ENCODE measurements around the gene CSK.
A peak's percentile ranks its signal among the peaks of the same experiment; 100 is the strongest.

CSK gene

DNA sequence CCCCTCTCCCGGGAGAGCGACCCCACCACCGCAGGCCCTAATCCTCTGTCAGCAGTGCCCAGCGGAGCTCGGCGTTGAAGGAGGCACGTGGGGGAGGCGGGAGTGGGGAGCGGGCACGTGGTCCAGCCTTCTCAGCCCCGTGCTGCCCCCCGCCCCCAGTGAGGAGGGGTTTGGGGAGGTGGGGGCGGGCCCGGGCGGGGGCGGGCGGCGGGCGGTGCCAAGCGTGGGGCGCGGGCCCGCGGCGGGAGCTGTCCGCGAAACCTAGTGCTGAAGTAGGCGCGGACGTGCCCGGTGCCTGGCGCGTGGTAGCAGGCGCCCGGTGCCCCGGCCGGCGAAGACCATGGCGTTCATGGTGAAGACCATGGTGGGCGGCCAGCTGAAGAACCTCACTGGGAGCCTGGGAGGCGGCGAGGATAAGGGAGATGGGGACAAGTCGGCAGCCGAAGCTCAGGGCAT, 44.5 kb downstream of the CSK start, which contains the start of gene CPLX3:
CPLX3 (plus strand) TSS at position 264 of the 456 bp plus-strand sequence; CDS start at position 341, 77 bp downstream.
- DNase-seq (ENCODE audit: low read depth in 2 of 2), result no peak

DNA sequence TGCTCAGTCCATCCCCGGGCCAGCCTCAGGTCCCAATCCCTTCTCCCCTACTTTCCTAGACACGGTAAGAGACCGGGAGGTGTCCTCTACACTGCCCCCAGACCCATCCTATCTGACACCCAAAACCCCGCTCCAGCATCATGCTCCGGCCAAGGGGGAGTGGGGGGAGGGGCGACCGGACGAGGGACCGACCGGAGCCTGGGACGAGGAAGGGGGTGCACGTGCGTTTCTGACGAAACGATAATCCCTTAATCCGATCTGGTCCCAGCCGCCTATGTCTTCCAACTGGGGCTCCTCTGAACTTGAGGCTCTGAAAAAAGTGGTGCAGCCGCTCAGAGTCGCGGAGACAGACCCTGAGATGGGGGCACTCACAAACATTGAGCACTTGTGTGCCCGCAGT, 45.0 kb downstream of the CSK start:
- no peak for DNase-seq (ENCODE audit: low read depth in 2 of 2)

DNA sequence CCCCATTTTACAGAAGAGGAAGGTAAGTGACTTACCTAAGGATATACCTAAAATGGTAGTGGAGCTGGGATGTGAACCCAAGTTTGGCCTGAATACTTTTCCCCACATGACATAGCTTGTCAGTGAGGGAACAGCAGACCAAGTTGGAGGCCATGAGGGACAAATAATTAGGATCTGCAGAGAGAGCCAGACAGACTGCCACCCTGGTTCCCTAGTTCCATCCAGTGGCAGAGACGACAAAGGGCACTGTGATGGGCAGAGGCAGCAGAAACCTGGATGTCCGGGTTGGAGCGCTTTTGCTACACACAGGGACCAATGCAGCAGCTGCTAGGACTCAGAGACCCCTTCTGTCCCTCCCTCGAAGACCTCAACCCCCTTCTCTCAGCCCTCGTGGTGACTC, 45.7 kb downstream of the CSK start:
- DNase-seq (ENCODE audit: low read depth in 2 of 2), result no peak

DNA sequence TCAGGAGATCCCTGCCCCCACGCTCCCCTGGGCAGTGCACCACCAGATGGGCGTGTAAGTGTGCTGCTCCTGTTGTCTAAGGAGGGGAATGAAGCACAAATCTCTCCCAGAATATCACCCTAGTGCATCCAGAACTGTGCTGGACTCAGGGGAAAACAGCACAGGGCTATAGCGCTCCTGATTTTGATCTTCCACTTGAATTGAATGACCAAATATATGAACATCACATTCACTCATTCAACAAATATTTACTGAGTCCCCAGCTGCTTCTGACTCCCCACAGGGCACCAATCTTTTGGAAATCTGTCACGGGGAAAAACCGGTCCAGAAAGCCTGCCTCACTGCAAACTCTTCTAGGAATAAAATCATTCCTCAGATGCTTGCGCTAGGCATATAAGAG, 47.0 kb downstream of the CSK start:
- DNase-seq (ENCODE audit: low read depth in 2 of 2), result no peak

DNA sequence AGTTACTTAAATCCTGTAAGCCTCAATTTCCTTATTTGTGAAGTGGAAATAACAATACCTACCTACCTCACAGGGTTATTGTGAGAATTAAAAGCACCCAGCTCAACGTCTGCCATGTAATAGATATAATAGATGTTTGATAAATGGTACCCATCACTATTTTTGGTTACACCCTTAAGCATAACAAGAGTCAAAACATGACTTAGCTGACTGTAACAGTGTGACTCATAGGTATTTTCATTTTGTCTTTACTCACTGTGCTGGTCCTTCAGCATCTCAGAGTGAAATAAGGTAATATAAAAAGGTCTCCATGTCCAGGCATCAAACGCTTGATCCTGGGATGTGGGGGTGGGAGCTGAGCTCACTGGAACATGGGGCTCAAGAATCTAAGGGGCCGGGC, 47.6 kb downstream of the CSK start:
- DNase-seq (ENCODE audit: low read depth in 2 of 2), result no peak

DNA sequence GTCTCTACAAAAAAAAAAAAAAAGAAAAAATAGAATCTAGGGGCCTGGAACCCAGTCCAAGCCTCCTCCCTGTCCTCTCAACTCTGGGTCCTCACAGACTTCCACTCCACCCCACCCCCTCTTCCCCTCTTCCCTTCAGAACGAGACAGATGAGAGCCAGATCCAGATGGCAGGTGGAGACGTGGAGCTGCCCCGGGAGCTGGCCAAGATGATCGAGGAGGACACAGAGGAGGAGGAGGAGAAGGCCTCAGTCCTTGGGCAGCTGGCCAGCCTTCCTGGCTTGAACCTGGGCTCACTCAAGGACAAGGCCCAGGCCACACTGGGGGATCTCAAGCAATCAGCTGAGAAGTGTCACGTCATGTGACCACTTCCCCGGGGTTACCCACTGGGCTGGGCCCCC, 48.1 kb downstream of the CSK start:
- DNase-seq (ENCODE audit: low read depth in 2 of 2), result no peak

DNA sequence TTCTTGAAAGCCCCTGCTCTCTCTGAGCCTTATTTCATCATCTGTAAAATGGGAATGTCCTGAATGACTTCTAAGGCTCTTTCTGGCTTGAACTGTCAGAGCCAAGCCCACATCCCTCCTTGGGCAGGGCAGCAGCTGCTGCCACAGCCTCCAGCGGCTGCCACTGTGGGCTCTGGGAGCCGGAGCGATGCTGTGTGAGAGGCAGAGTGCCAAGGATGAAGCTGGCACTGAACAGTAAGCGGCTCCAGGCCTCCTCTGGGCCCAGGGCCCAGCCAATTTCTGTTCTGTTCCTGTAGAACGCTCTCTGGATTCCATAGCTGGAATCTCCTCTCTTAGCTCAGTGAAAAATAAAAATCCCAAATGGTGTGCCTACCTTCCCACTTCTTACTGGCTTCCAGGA, 49.0 kb downstream of the CSK start:
- no peak for DNase-seq (ENCODE audit: low read depth in 2 of 2)

DNA sequence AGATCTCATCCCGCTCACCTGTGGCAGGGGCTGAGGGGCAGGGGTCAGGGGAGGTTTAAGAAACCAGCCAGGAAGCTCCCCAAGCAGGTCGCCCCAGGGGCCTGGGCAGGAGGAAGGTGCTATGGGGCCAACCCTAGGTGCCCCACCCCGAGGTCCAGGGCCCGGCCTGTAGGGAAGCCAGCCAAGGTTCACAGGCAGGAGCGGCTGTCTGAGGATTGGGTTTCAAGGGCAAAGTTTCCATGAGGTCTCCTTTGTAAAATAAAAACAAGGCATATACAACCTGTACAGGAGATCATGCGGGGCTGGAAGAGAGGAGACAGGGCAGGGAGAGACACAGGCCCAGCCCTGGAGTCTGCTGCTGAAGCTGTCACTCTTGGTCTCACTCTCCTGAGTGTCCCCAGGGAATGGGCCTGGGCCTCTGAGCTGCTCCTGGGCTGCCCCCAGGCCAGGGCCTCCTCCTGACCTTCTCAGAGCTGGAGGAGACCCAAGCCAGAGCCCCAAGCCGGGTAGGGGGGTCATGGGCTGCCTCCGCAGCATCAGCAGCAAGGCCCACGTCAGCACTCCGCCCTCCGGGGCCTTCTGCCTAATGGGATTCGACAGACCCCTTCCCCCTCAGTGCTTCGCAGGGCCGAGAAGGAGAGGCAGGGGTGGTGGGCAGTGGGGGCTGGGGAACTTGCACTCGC, 50.1 kb downstream of the CSK start:
- DNase-seq (ENCODE audit: low read depth in 2 of 2), result no peak

DNA sequence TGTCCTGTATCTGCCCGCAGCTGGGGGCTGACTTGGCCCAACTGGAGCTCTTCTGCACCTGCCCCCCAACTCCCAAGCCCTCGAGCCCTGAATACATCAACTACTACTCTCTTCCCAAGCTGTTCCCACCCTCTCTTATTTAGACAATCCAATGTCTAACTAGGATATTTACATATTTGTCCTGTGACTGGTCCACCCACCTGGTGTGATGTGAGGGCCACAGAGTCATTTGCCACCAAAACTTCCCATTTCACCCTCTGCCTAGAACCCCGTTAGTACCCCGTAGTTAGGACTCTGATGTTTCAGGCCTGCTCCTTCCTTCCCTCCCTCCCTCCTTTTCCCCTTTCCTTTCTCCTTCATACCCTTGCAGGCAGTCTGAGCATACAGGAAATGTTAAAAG, 50.9 kb downstream of the CSK start:
- no peak for DNase-seq (ENCODE audit: low read depth in 2 of 2)

DNA sequence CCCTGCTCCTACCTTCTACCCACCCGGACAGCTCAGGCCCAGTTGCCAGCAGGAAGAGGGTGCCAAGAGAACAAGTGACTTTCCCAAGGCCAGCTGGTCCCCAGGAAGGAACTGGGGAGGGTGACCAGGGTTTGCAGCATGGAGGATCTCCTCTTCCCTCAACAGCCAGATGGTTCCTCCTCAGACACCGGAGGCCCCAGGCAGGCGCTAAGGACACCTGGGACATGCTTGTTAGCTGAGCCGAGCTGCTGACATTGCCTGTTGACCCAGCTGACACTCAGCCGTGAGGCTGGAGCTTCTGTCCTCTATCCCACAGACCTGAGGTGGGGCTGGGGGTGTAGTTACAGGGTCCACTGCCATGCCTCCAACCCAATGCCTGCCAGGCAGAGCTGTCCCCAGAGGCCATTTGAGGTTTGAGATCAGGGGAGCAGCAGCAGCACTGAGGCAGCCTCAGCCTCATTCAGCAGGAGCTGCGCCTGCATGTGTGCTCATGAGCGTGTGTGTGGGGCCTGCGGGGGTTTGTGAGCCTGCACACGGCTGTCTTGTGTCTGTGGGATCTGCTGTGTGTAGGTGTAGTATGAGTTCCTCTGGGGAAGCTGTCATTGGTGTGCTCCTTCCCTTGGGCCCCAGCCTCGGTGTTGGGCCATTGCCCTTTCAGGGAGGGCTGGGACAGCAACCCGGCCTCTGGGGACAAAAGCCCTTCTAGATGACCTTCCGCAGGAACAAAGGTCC, 51.7 kb downstream of the CSK start:
- DNase-seq (ENCODE audit: low read depth in 2 of 2), result no peak

DNA sequence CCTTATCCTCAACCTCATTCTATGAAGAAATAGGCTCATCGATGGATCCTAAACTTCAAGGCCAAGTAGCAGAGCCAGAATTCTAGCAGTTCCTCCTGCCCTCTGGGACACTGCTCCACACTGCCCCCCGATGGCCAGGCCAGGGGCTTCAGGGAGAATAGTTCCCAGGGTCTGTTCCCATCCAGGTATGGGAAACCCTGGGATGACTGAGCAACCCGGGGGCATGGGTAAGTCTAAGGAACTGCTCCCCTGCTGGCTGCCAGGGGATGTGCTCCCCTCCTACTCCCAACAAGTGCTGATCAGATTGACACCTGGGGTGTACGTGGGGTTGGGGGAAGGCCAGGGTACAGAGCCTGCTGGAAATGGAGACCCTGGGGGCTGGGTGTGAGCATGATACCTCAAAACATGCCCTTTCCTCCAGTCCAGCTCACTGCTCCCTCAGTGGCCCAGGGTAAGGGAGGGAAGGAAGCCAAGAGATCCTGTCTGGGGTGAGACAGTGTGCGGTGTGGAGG, 53.5 kb downstream of the CSK start:
- DNase-seq (ENCODE audit: low read depth in 2 of 2), result peak; percentile 12 to 18

DNA sequence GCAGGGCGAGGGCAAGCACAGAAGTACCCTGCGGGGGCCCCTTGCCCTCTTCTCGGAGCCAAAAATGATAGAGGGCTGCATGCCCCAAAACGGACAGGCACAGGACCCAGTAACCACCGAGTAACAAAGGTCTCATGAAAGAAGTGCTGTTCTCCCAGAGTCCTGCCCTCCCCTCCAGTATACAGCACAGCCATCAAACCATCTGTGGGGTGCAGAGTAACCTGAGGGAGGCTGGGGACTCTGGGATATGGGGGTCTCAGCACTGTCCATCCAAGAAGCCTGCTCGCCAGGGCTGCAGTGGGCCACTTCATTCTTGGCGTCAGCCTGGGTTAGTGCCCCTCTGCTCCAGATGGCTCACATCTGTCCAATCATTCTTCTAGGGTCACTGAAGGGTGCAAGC, 55.0 kb downstream of the CSK start:
- no peak for DNase-seq (ENCODE audit: low read depth in 2 of 2)

DNA sequence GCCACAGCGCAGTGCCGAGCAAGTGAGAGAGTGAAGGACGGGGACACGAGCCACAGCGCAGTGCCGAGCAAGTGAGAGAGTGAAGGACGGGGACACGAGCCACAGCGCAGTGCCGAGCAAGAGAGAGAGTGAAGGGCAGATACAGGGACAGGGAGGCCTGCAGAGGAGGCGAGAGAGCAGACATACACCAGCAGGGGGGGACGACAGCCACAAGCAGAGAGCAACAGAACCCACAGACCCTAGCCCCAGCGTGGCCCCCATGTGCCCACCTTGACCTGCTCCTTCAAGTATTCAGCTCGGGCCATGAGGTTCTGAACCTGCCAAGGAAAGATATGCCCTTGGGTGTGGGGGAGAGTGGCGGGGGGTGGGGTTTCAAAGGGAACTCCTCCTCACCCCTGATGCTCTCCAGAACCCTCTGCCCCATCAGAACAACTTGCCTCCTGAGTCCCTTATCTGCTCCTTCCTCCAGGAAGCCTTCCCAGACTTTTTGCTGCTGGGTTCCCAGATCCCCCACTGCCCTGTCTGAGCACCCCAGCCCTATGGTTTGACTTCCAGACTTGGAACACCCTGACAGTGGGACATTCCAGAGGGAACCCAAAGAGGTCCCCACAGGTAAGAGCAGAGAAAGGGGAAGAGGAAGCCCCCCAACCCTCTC, 55.7 kb downstream of the CSK start:
- DNase-seq (ENCODE audit: low read depth in 2 of 2), result no peak

DNA sequence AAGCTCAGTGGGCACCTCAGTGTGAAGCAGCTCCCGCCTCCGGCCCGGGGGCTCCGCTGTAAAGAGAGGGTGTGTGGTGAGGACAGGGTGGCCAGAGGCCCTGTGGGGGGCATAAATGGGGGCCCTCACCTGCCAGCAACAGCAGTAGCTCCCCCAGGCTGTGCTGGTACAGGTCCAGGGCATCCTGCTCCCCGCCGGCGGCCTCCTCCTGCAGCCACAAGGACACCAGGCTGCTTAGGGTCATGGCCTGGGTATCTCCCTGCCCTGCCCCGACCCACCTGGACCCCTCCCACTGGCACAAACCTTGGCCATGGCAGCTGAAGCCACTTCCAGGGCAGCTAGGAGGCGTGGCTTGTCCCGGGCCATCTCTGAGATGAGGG, 56.2 kb downstream of the CSK start:
- no peak for DNase-seq (ENCODE audit: low read depth in 2 of 2)

DNA sequence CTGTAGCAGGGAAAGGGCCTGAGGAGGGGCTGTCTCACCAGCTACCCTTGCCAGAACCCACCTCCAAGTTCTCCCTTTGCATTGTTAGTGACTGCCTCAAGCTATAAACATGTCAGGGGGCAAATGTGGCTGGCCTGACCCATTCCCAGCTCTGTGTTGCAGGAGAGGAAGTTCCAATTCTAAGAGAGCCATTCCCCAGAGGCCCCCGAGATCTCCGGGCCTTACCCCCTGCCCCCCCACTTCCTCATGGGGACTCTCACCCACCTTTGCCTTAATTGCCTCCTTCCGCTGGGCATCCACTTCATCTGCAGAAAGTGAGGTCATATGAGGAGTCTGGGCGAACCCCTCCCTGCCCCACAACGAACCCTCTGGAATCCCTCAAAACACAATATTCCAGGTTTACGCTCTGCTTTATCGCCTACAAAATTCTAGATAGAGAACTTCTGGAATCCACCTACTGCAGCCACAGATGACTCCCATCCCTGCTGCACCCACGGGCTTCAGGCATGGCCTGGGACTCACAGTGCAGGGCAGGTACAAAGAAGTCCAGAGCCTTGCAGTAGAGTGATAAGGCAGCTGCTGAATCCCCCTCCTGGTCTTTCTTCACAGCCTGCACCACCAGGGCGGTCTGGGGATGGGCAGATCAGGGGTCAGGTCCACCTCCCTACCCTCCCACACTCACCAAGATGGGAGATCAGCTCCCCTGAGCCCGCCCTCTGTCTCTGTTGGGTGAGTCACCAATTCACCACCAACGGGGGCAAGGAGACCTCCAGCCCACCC, 57.1 kb downstream of the CSK start:
- no peak for DNase-seq (ENCODE audit: low read depth in 2 of 2)

DNA sequence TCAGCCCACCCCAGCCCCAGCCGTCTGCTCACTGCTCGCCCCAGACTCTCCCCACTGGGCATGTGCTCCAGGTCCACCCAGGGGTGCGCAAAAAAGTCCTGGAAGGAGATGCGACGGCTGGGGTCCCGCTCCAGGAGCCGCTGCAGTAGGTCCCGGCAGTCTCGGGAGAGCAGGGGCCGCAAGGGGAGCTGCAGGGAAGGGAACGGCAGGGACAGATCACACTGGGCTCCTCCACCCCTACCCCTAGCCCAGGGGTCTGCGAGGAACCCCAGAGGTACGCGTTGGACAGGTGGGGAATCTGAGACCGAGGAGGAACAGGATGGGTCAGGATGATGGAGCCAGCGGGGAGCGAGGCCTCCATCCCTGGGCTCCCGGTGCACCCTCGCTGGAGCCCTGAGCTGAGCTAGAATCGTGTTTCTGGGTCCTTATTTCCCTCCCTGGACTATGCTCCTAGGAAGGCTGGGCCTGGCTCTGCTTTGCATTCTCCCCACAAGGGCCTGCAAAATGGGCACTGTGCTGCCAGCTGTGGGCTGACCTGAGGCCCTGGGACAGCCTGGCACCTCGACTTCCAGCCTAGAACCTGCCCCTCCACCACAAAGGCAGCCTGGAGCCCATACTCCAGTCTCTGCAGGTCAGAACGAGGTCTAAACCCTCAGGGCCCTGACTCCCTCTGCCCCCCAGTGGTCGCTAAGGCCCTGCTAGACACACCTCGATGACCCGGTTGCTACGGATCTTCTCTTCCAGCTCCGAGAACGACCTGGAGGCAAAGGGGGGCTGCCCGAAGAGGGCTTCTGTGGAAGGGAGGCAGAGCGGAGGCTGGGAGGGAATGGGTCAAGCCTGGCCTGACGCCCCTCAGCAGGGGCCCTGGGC, 57.9 kb downstream of the CSK start:
- no peak for DNase-seq (ENCODE audit: low read depth in 2 of 2)

DNA sequence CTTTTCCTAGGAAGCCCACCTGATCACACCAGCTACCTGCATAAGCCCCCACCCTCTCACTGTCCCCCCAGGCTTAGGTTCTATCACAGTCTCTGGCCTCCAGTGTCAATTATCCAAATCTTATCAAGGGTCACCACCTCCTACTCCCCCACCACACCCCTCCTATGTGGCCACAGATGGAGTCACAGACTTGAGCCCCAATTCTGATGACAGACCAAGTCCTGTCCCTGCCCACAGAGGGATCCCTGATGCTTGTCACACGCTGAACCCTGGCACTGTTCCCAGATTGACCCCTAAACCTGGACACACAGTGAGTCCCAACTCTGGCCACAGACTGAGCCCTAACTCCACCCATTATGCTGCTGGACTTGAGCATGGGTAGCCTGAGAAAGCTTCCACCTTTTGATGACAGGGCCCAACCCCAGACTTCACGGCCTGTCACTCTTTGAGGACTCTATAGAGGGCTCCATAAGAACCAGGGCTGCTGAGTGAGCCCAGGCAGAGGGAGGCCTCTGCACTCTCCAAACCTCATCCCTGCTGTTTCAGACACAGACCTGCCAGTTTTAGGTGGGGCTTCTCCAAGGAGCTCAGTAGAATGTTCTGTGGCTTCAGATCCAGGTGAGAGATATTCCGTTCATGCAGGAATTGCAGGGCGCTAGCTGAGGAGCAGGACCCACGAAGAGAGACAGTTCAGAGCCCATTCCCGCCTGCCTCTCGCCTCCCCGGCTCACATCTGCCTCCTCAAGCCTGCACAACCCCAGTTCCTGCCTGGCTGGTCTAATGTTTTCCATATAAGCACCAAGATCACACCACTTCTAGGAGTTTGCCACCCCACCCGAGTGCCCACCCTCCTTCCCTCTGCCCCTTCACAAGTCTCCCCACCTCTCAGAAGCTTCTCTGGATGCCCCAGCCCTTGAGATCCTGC, 59.2 kb downstream of the CSK start:
- DNase-seq (ENCODE audit: low read depth in 2 of 2), result no peak

DNA sequence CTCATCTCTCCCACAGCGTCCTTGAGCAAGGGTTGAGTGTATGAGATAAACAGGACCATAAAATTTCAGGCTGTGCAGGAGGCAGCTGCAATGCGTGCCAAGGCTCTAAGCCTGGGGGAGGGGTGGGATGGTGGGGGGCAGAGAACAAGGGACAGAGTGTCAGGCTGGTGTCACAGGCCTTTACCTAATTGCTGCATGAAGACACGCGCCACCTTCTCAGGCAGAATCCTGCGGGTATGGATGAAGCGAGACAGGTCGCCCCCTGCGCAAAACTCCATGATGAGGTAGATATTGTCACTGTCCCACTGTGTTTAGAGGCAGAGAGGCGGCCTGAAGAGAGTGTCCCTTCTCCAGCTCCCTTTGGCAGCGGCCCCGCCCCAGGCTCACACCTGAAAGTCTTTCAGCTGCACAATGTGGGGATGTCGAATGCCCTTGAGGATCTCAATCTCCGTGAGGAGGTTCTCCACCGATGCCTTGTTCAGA, 60.1 kb downstream of the CSK start:
- no peak for DNase-seq (ENCODE audit: low read depth in 2 of 2)

DNA sequence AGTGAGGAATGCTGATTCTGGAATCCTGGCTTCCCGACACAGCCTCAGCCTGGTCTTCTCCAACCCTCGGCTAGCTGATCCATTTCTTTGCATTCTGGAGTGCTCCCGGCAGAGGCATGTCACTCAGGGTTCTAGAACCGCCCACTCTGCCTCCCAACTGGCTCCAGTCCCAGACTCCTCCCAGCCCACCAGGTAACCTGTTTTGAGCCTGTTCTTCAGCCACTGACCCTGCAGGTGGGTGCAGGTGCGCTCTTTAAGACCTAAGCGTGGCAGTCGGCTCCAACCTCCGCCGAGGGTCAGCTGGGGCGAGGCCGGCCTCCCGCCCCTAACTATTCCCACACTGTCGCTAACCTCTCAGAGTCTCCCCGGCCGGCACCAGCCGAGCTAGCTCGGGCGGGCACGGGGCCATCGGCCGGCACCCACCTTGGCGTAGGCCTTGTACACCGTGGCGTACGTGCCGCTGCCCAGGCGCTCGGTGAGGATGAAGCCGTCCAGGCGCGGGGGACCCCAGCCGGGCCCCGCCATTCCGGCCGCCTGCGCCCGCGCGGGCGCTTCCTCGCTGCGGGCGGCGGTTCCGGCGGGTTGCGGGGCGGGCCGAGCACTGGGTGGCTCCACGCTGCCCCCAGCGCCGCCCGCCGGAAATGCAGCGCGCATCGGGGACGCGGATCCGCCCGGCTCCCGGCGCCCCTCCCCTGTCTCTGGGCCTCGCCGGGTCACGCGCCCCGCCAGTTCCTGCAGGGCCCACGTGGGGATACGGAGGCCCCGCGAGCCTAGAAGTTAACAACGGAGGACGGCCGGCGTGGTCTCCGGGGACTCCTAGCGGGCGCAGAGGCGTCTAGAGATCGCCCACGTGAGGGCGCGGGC, 60.9 kb downstream of the CSK start, which contains the start of gene ULK3:
ULK3 (minus strand) TSS at position 576 of the 864 bp plus-strand sequence; CDS start at position 525, 51 bp downstream.
- DNase-seq (ENCODE audit: low read depth in 2 of 2), result peak; percentile 65
